Naive B cell (primary cell): Measurements from ENCODE around the gene HOXA13. TPM values are rescaled to one million over a fixed set of nuclear protein-coding genes. Genes with fewer than 3 reads are reported as not detected.

Experiments
- ATAC-seq, 2 donors: fragments of 150-1000 bp; cut with Tn5 transposase; 2 replicates each; pipeline ENCODE4 v1.10.0; 2021; ENCODE audit warnings: low read depth in 2 of 2, mild to moderate bottlenecking in 2 of 2, moderate library complexity in 2 of 2
- DNase-seq: peaks from one replicate; pipeline ENCODE4 v3.0.0; 2022
- H3K27ac Mint-ChIP-seq, 6 donors: one replicate each; pipeline ENCODE4 v1.8.0; 2020 to 2022; ENCODE audit warnings: mild to moderate bottlenecking in 6 of 6, mixed read lengths in 6 of 6, moderate library complexity in 5 of 6, inconsistent platforms in 2 of 6
- H3K27me3 Mint-ChIP-seq, 3 donors: one replicate each; pipeline ENCODE4 v1.8.0; 2021 to 2022; ENCODE audit warnings: mixed read lengths in 3 of 3, mild to moderate bottlenecking in 1 of 3
- H3K36me3 Mint-ChIP-seq, 2 donors: one replicate each; pipeline ENCODE4 v1.8.0; 2020 to 2022; ENCODE audit warnings: mixed read lengths in 2 of 2, inconsistent platforms in 1 of 2, mild to moderate bottlenecking in 1 of 2
- H3K4me1 Mint-ChIP-seq, 3 donors: one replicate each; pipeline ENCODE4 v1.8.0; 2020 to 2022; ENCODE audit warnings: mixed read lengths in 3 of 3, inconsistent platforms in 1 of 3, mild to moderate bottlenecking in 1 of 3, moderate library complexity in 1 of 3
- H3K4me3 Mint-ChIP-seq, 8 donors: one replicate each; pipeline ENCODE4 v1.8.0; 2020 to 2022; ENCODE audit warnings: mild to moderate bottlenecking in 8 of 8, mixed read lengths in 8 of 8, moderate library complexity in 8 of 8, inconsistent platforms in 2 of 8
- H3K9me3 Mint-ChIP-seq, 7 donors: one replicate each; pipeline ENCODE4 v1.8.0; 2020 to 2022; ENCODE audit warnings: mixed read lengths in 7 of 7, mild to moderate bottlenecking in 5 of 7, inconsistent platforms in 2 of 7, moderate library complexity in 1 of 7
- polyA plus RNA-seq, 6 donors: library from polyadenylated mRNA; unstranded; fragments of 300-500 nt; fragmentation: Illumina TruSeq; gene quantifications; one replicate each; pipeline ENCODE4 v1.2.3, GENCODE V29; 2021; ENCODE audit warnings: low read depth in 6 of 6

Gene HOXA13
- polyA plus RNA-seq, 6 donors from 2014 or later, result not detected

DNA sequence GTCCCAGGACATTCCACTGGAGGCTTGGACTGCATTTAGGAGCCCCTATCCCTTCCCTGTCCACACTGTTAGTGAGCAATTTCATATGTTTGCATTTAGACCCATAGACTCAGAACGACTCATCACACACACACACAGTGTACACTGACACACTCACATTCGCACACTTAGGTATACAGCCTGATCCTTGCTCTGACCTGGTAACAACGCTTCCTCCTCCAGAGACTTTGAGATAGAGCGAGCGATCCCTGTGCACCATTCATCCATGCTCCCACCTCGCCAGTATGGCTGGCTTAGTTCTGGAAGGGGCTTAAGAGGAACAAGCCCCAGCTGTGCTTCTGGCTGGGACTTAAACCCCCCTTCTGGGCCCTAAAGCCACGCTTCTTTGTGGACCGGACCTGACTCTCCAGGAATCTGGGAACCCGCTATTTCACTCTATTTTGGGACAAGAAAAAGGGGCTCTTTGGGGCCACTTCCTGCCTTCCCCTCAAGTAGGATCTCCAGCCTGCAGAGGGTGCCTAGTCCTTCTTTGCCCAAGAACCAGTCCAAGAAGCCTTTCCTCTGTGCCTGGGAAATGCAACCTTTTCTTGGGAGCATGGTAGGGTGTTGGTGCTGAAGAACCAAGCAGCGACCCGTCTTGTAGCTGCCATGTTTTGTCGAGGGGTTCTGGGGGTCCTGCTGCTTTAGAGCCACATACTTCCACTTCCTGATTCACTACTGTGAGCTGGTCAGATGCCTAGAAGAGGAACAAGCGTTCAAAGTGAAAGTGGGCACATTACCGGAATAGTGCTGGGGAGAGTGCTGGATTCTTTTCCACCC lies 1.1 kb upstream of the HOXA13 start:
- Mint-ChIP-seq H3K4me1 (peaks cover 35 to 47% (median 46%) of the 10 kb centered on the region in 3 donors), H3K9me3 (peaks cover 0 to 22% (median 10%) of the 10 kb centered on the region in 7 donors), H3K36me3 (peaks cover 0 to 6% of the 10 kb centered on the region in 2 donors), H3K27me3 (peaks cover 72 to 94% (median 87%) of the 10 kb centered on the region in 3 donors), H3K4me3 (peak overlapping the region; percentile 54 to 90 (median 83)), H3K27ac (peak overlapping the region in 4 of 6 donors; percentile 22 to 97 (median 57))
- ATAC-seq (peak; percentile 63 to 75), DNase-seq (peak; percentile 48)

DNA sequence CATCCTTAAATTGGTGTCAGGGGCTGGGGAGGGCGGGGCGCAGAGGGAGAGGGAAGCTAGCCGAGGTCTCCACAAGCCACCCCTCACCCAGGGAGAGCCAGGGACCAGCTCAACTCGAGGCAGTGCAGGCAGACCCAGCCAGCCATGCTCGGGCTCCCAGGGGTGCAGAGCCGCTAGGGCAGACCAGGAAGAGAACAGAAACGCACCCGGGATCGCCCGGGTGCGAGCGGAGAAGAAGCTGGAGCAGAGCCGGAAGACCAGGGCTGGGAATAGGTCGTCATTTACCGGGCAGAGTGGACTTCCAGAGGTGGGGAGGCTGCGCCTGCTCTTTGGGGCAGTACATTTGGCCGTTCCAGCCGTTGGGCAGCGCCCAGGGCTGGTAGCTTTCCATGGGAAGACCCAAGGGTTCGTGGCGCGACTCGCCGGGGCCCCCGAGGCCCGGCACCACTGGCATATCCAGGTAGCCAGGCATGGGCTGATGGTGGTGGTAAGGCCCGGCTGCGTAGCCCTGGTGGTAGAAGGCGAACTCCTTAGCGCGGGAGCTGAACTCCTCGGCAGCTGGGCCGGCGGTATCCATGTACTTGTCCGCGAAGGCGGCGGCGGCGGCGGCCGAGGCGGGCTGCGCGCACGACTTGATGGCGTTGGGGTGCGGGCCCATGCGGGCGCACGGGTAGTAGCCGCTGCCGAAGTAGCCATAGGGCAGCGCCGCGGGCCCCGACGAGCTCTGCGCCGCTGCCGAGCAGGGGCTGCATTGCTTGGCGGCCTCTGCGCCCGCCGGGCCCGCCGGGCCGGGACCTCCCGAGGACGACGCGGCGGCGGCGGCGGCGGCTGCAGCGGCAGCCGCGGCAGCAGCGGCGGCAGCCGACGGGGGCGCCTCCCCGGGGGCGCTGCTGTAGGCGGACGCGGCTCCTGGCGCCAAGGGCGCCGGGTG lies 755 bp downstream of the HOXA13 start:
- Mint-ChIP-seq H3K4me1 (peaks cover 30 to 40% (median 33%) of the 10 kb centered on the region in 3 donors), H3K9me3 (peaks cover 0 to 18% (median 10%) of the 10 kb centered on the region in 7 donors), H3K27me3 (peaks cover 74 to 94% (median 78%) of the 10 kb centered on the region in 3 donors), H3K4me3 (peak overlapping the region; percentile 51 to 88 (median 82)), H3K27ac (peak overlapping the region in 3 of 6 donors; percentile 66 to 92 (median 85)), H3K36me3 (peaks cover 0 to 4% of the 10 kb centered on the region in 2 donors)
- no peak for ATAC-seq
- DNase-seq, result no peak

GRCh38 chr7:27198138-27198841 lies 1.6 kb downstream of the HOXA13 start:
- peaks cover 27 to 44% (median 34%) of the 10 kb centered on the region in 3 donors for H3K4me1 Mint-ChIP-seq
- no peak for DNase-seq
- H3K9me3 Mint-ChIP-seq, result peaks cover 0 to 14% (median 9%) of the 10 kb centered on the region in 7 donors
- peak overlapping the region in 4 of 6 donors; percentile 30 to 92 (median 63) for H3K27ac Mint-ChIP-seq
- H3K36me3 Mint-ChIP-seq, result peaks cover 0 to 4% of the 10 kb centered on the region in 2 donors
- ATAC-seq, result no peak
- peak overlapping the region in 7 of 8 donors; percentile 35 to 84 (median 65) for H3K4me3 Mint-ChIP-seq
- peaks cover 75 to 88% (median 76%) of the 10 kb centered on the region in 3 donors for H3K27me3 Mint-ChIP-seq

- Mint-ChIP-seq H3K4me3 (peak overlapping the region in 2 of 8 donors; percentile 35 to 73), H3K36me3 (peaks cover 0 to 4% of the 10 kb centered on the region in 2 donors), H3K27me3 (peaks cover 72 to 79% (median 74%) of the 10 kb centered on the region in 3 donors), H3K4me1 (peaks cover 27 to 44% (median 32%) of the 10 kb centered on the region in 3 donors), H3K27ac (peak overlapping the region in 4 of 6 donors; percentile 30 to 92 (median 63)), H3K9me3 (peaks cover 0 to 14% (median 8%) of the 10 kb centered on the region in 7 donors)
- DNase-seq (no peak), ATAC-seq (no peak)
Observed at GRCh38 chr7:27197137-27198042, 2.5 kb downstream of the HOXA13 start.

GRCh38 chr7:27196287-27196767 lies 3.6 kb downstream of the HOXA13 start:
- peaks cover 19 to 33% (median 27%) of the 10 kb centered on the region in 3 donors for H3K4me1 Mint-ChIP-seq
- peak overlapping the region in 1 of 6 donors; percentile 52 for H3K27ac Mint-ChIP-seq
- H3K36me3 Mint-ChIP-seq, result peaks cover 0 to 4% of the 10 kb centered on the region in 2 donors
- peaks cover 70 to 76% (median 72%) of the 10 kb centered on the region in 3 donors for H3K27me3 Mint-ChIP-seq
- DNase-seq (peak; percentile 69), ATAC-seq (peak; percentile 37 to 46)
- H3K9me3 Mint-ChIP-seq, result peaks cover 0 to 12% (median 6%) of the 10 kb centered on the region in 7 donors
- H3K4me3 Mint-ChIP-seq, result peak overlapping the region in 2 of 8 donors; percentile 55 to 74

GRCh38 chr7:27194686-27195379 lies 5.1 kb downstream of the HOXA13 start:
- peak overlapping the region in 1 of 6 donors; percentile 32 for H3K27ac Mint-ChIP-seq
- no peak for DNase-seq
- H3K27me3 Mint-ChIP-seq, result peaks cover 72 to 76% (median 72%) of the 10 kb centered on the region in 3 donors
- H3K4me3 Mint-ChIP-seq, result peak overlapping the region in 1 of 8 donors; percentile 41
- no peak for ATAC-seq
- H3K4me1 Mint-ChIP-seq, result peaks cover 15 to 22% (median 20%) of the 10 kb centered on the region in 3 donors
- H3K36me3 Mint-ChIP-seq, result peaks cover 0 to 4% of the 10 kb centered on the region in 2 donors
- H3K9me3 Mint-ChIP-seq, result peaks cover 0 to 16% (median 4%) of the 10 kb centered on the region in 7 donors

GRCh38 chr7:27194002-27194352 lies 5.9 kb downstream of the HOXA13 start:
- Mint-ChIP-seq H3K27me3 (peaks cover 76 to 78% (median 78%) of the 10 kb centered on the region in 3 donors), H3K27ac (peak overlapping the region in 2 of 6 donors; percentile 63 to 81), H3K4me1 (peaks cover 17 to 28% (median 27%) of the 10 kb centered on the region in 3 donors), H3K9me3 (peaks cover 0 to 18% (median 4%) of the 10 kb centered on the region in 7 donors), H3K36me3 (peaks cover 0 to 4% of the 10 kb centered on the region in 2 donors), H3K4me3 (peak overlapping the region in 3 of 8 donors; percentile 41 to 63 (median 60))
- no peak for ATAC-seq
- no peak for DNase-seq

GRCh38 chr7:27193335-27194001 lies 6.4 kb downstream of the HOXA13 start:
- H3K27ac Mint-ChIP-seq, result peak overlapping the region in 2 of 6 donors; percentile 39 to 81
- no peak for ATAC-seq
- H3K4me1 Mint-ChIP-seq, result peaks cover 21 to 33% (median 27%) of the 10 kb centered on the region in 3 donors
- peaks cover 76 to 80% (median 78%) of the 10 kb centered on the region in 3 donors for H3K27me3 Mint-ChIP-seq
- DNase-seq, result no peak
- H3K9me3 Mint-ChIP-seq, result peaks cover 0 to 21% (median 4%) of the 10 kb centered on the region in 7 donors
- H3K4me3 Mint-ChIP-seq, result peak overlapping the region in 7 of 8 donors; percentile 9 to 82 (median 60)
- H3K36me3 Mint-ChIP-seq, result peaks cover 0 to 4% of the 10 kb centered on the region in 2 donors

- Mint-ChIP-seq H3K9me3 (peaks cover 0 to 19% (median 3%) of the 10 kb centered on the region in 7 donors), H3K4me1 (peaks cover 23 to 34% (median 28%) of the 10 kb centered on the region in 3 donors), H3K27ac (peak overlapping the region in 4 of 6 donors; percentile 31 to 91 (median 66)), H3K4me3 (peak overlapping the region in 6 of 8 donors; percentile 62 to 86 (median 79)), H3K27me3 (peaks cover 76 to 80% (median 78%) of the 10 kb centered on the region in 3 donors), H3K36me3 (peaks cover 0 to 4% of the 10 kb centered on the region in 2 donors)
- no peak for DNase-seq
- peak; percentile 53 to 61 for ATAC-seq
Observed at GRCh38 chr7:27192546-27193334, 7.2 kb downstream of the HOXA13 start.
